Astrocyte (in vitro differentiated cells and primary cell): ENCODE results near the gene MYO1E.

ENCODE experiments used
- CTCF ChIP-seq: IDR thresholded peaks from 2 replicates; pipeline ENCODE4 v1.5.1; 2011; ENCODE audit warnings: low read depth, mild to moderate bottlenecking, inconsistent platforms, low read length, moderate library complexity; ENCODE audit not compliant: insufficient read depth
- EZH2 ChIP-seq: IDR thresholded peaks from 2 replicates; pipeline ENCODE4 v1.6.1; 2012; ENCODE audit warnings: mild to moderate bottlenecking, low read length, inconsistent platforms; ENCODE audit not compliant: insufficient read depth

DNA sequence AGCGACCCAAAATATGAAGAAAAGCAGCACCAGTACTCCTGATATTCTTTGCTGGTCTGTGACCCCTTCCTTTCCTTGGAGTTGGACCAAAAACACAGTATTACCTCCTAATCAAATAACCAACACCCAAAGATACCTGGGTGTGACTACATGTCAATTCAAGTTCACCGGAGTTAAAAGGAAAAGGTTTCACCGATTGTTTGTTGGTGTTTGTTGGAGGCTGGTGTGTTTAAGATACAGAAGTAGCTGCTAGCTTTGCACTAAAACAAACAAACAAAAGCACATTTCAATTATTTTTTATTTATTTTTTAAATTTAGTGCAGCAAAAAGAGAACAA is 81.5 kb downstream of the MYO1E start:
- TF ChIP-seq CTCF (no peak), EZH2 (no peak)
